Measurements from ENCODE around the gene PTPA. TPM values are rescaled to one million over a fixed set of nuclear protein-coding genes. Genes with fewer than 3 reads are reported as not detected.
A peak's percentile ranks its signal among the peaks of the same experiment; 100 is the strongest.

The PTPA gene
- total RNA-seq, 1 donor from 2014 or later, result 66.8 TPM

- Histone ChIP-seq H3K27ac (ENCODE audit: low read depth, low read length) (no peak overlapping the region), H3K9me3 (ENCODE audit: control insufficient read depth in 3 of 3, low read length in 3 of 3) (no peaks in the 10 kb centered on the region), H3K27me3 (ENCODE audit: control insufficient read depth in 3 of 3, insufficient read depth in 3 of 3, low read length in 3 of 3) (no peaks in the 10 kb centered on the region), H3K9ac (ENCODE audit: low read depth in 1 of 3, low read length in 3 of 3) (no peak overlapping the region), H3K36me3 (ENCODE audit: control insufficient read depth in 3 of 3, insufficient read depth in 3 of 3, low read length in 3 of 3) (peaks cover 15 to 24% (median 16%) of the 10 kb centered on the region in 3 donors), H3K4me1 (ENCODE audit: control insufficient read depth in 3 of 3, insufficient read depth in 3 of 3, low read length in 3 of 3) (peaks cover 0 to 5% (median 3%) of the 10 kb centered on the region in 3 donors), H3K4me3 (ENCODE audit: low read length in 3 of 3) (no peak overlapping the region)
Measured at GRCh38 chr9:129072171-129072570, 39.0 kb upstream of the PTPA start.

- H3K36me3 ChIP-seq (ENCODE audit: control insufficient read depth in 3 of 3, insufficient read depth in 3 of 3, low read length in 3 of 3), result peaks cover 5 to 13% (median 7%) of the 10 kb centered on the region in 3 donors
- no peak overlapping the region for H3K27ac ChIP-seq (ENCODE audit: low read depth, low read length)
- H3K4me3 ChIP-seq (ENCODE audit: low read length in 3 of 3), result no peak overlapping the region
- peaks cover 0 to 5% (median 3%) of the 10 kb centered on the region in 3 donors for H3K4me1 ChIP-seq (ENCODE audit: control insufficient read depth in 3 of 3, insufficient read depth in 3 of 3, low read length in 3 of 3)
- H3K9me3 ChIP-seq (ENCODE audit: control insufficient read depth in 3 of 3, low read length in 3 of 3), result no peaks in the 10 kb centered on the region
- H3K27me3 ChIP-seq (ENCODE audit: control insufficient read depth in 3 of 3, insufficient read depth in 3 of 3, low read length in 3 of 3), result no peaks in the 10 kb centered on the region
- H3K9ac ChIP-seq (ENCODE audit: low read depth in 1 of 3, low read length in 3 of 3), result no peak overlapping the region
Measured at GRCh38 chr9:129073404-129073803, 37.8 kb upstream of the PTPA start.

- H3K9ac ChIP-seq (ENCODE audit: low read depth in 1 of 3, low read length in 3 of 3), result no peak overlapping the region
- H3K4me3 ChIP-seq (ENCODE audit: low read length in 3 of 3), result no peak overlapping the region
- H3K27me3 ChIP-seq (ENCODE audit: control insufficient read depth in 3 of 3, insufficient read depth in 3 of 3, low read length in 3 of 3), result no peaks in the 10 kb centered on the region
- H3K9me3 ChIP-seq (ENCODE audit: control insufficient read depth in 3 of 3, low read length in 3 of 3), result no peaks in the 10 kb centered on the region
- H3K4me1 ChIP-seq (ENCODE audit: control insufficient read depth in 3 of 3, insufficient read depth in 3 of 3, low read length in 3 of 3), result peaks cover 0 to 4% (median 3%) of the 10 kb centered on the region in 3 donors
- no peak overlapping the region for H3K27ac ChIP-seq (ENCODE audit: low read depth, low read length)
- H3K36me3 ChIP-seq (ENCODE audit: control insufficient read depth in 3 of 3, insufficient read depth in 3 of 3, low read length in 3 of 3), result peaks cover 0 to 6% (median 3%) of the 10 kb centered on the region in 3 donors
Measured at GRCh38 chr9:129074106-129074505, 37.1 kb upstream of the PTPA start.

- no peak overlapping the region for H3K4me3 ChIP-seq (ENCODE audit: low read length in 3 of 3)
- peaks cover 0 to 2% (median 0%) of the 10 kb centered on the region in 3 donors for H3K36me3 ChIP-seq (ENCODE audit: control insufficient read depth in 3 of 3, insufficient read depth in 3 of 3, low read length in 3 of 3)
Measured at GRCh38 chr9:129075996-129076639, 35.1 kb upstream of the PTPA start.

GRCh38 chr9:129076640-129077037 lies 34.6 kb upstream of the PTPA start:
- Histone ChIP-seq H3K9ac (ENCODE audit: low read depth in 1 of 3, low read length in 3 of 3) (no peak overlapping the region), H3K36me3 (ENCODE audit: control insufficient read depth in 3 of 3, insufficient read depth in 3 of 3, low read length in 3 of 3) (no peaks in the 10 kb centered on the region), H3K4me1 (ENCODE audit: control insufficient read depth in 3 of 3, insufficient read depth in 3 of 3, low read length in 3 of 3) (peaks cover 9 to 13% (median 10%) of the 10 kb centered on the region in 3 donors), H3K4me3 (ENCODE audit: low read length in 3 of 3) (no peak overlapping the region), H3K27ac (ENCODE audit: low read depth, low read length) (no peak overlapping the region), H3K27me3 (ENCODE audit: control insufficient read depth in 3 of 3, insufficient read depth in 3 of 3, low read length in 3 of 3) (no peaks in the 10 kb centered on the region), H3K9me3 (ENCODE audit: control insufficient read depth in 3 of 3, low read length in 3 of 3) (no peaks in the 10 kb centered on the region)

More at GRCh38 chr9:129075996-129076639, 35.1 kb upstream of the PTPA start:
- H3K9ac ChIP-seq (ENCODE audit: low read depth in 1 of 3, low read length in 3 of 3), result no peak overlapping the region
- H3K4me1 ChIP-seq (ENCODE audit: control insufficient read depth in 3 of 3, insufficient read depth in 3 of 3, low read length in 3 of 3), result peaks cover 5 to 9% (median 7%) of the 10 kb centered on the region in 3 donors
- H3K9me3 ChIP-seq (ENCODE audit: control insufficient read depth in 3 of 3, low read length in 3 of 3), result no peaks in the 10 kb centered on the region
- H3K27me3 ChIP-seq (ENCODE audit: control insufficient read depth in 3 of 3, insufficient read depth in 3 of 3, low read length in 3 of 3), result no peaks in the 10 kb centered on the region
- no peak overlapping the region for H3K27ac ChIP-seq (ENCODE audit: low read depth, low read length)

GRCh38 chr9:129077236-129077635 lies 34.0 kb upstream of the PTPA start:
- H3K27me3 ChIP-seq (ENCODE audit: control insufficient read depth in 3 of 3, insufficient read depth in 3 of 3, low read length in 3 of 3), result no peaks in the 10 kb centered on the region
- peaks cover 0 to under 1% (median 0%) of the 10 kb centered on the region in 3 donors for H3K36me3 ChIP-seq (ENCODE audit: control insufficient read depth in 3 of 3, insufficient read depth in 3 of 3, low read length in 3 of 3)
- no peak overlapping the region for H3K27ac ChIP-seq (ENCODE audit: low read depth, low read length)
- H3K9ac ChIP-seq (ENCODE audit: low read depth in 1 of 3, low read length in 3 of 3), result no peak overlapping the region
- peaks cover 15 to 19% (median 16%) of the 10 kb centered on the region in 3 donors for H3K4me1 ChIP-seq (ENCODE audit: control insufficient read depth in 3 of 3, insufficient read depth in 3 of 3, low read length in 3 of 3)
- no peak overlapping the region for H3K4me3 ChIP-seq (ENCODE audit: low read length in 3 of 3)
- H3K9me3 ChIP-seq (ENCODE audit: control insufficient read depth in 3 of 3, low read length in 3 of 3), result no peaks in the 10 kb centered on the region

GRCh38 chr9:129078691-129079503 lies 32.3 kb upstream of the PTPA start:
- no peak overlapping the region for H3K27ac ChIP-seq (ENCODE audit: low read depth, low read length)

GRCh38 chr9:129079829-129080228 lies 31.4 kb upstream of the PTPA start:
- Histone ChIP-seq H3K9ac (ENCODE audit: low read depth in 1 of 3, low read length in 3 of 3) (peak overlapping the region in 1 of 3 donors; percentile 70), H3K4me3 (ENCODE audit: low read length in 3 of 3) (peak overlapping the region in 2 of 3 donors; percentile 79 to 91), H3K9me3 (ENCODE audit: control insufficient read depth in 3 of 3, low read length in 3 of 3) (no peaks in the 10 kb centered on the region), H3K27ac (ENCODE audit: low read depth, low read length) (peak overlapping the region; percentile 23), H3K4me1 (ENCODE audit: control insufficient read depth in 3 of 3, insufficient read depth in 3 of 3, low read length in 3 of 3) (peaks cover 28 to 41% (median 39%) of the 10 kb centered on the region in 3 donors), H3K27me3 (ENCODE audit: control insufficient read depth in 3 of 3, insufficient read depth in 3 of 3, low read length in 3 of 3) (no peaks in the 10 kb centered on the region), H3K36me3 (ENCODE audit: control insufficient read depth in 3 of 3, insufficient read depth in 3 of 3, low read length in 3 of 3) (peaks cover 4 to 14% (median 5%) of the 10 kb centered on the region in 3 donors)

More at GRCh38 chr9:129078691-129079503, 32.3 kb upstream of the PTPA start:
- H3K4me1 ChIP-seq (ENCODE audit: control insufficient read depth in 3 of 3, insufficient read depth in 3 of 3, low read length in 3 of 3), result peaks cover 28 to 35% (median 33%) of the 10 kb centered on the region in 3 donors
- H3K9ac ChIP-seq (ENCODE audit: low read depth in 1 of 3, low read length in 3 of 3), result no peak overlapping the region
- H3K36me3 ChIP-seq (ENCODE audit: control insufficient read depth in 3 of 3, insufficient read depth in 3 of 3, low read length in 3 of 3), result peaks cover 2 to 10% (median 3%) of the 10 kb centered on the region in 3 donors
- H3K9me3 ChIP-seq (ENCODE audit: control insufficient read depth in 3 of 3, low read length in 3 of 3), result no peaks in the 10 kb centered on the region
- H3K4me3 ChIP-seq (ENCODE audit: low read length in 3 of 3), result no peak overlapping the region
- no peaks in the 10 kb centered on the region for H3K27me3 ChIP-seq (ENCODE audit: control insufficient read depth in 3 of 3, insufficient read depth in 3 of 3, low read length in 3 of 3)

GRCh38 chr9:129080298-129080600 lies 31.0 kb upstream of the PTPA start:
- Histone ChIP-seq H3K4me3 (ENCODE audit: low read length in 3 of 3) (peak overlapping the region; percentile 79 to 91 (median 88)), H3K27me3 (ENCODE audit: control insufficient read depth in 3 of 3, insufficient read depth in 3 of 3, low read length in 3 of 3) (no peaks in the 10 kb centered on the region), H3K27ac (ENCODE audit: low read depth, low read length) (peak overlapping the region; percentile 23), H3K9ac (ENCODE audit: low read depth in 1 of 3, low read length in 3 of 3) (peak overlapping the region; percentile 70 to 79 (median 78)), H3K36me3 (ENCODE audit: control insufficient read depth in 3 of 3, insufficient read depth in 3 of 3, low read length in 3 of 3) (peaks cover 9 to 19% (median 9%) of the 10 kb centered on the region in 3 donors), H3K4me1 (ENCODE audit: control insufficient read depth in 3 of 3, insufficient read depth in 3 of 3, low read length in 3 of 3) (peaks cover 28 to 41% (median 39%) of the 10 kb centered on the region in 3 donors), H3K9me3 (ENCODE audit: control insufficient read depth in 3 of 3, low read length in 3 of 3) (no peaks in the 10 kb centered on the region)

Measured in skeletal muscle tissue (tissue), 4 donors.